Activated CD8-positive, alpha-beta T cell treated with anti-CD3 and anti-CD28 coated beads for 36 hours (primary cell): Measurements from ENCODE around the gene NAALADL2. TPM values are rescaled to one million over a fixed set of nuclear protein-coding genes. Genes with fewer than 3 reads are reported as not detected.

ENCODE experiments used
- ATAC-seq: fragments of 200-7000 bp; cut with Tn5 transposase; one replicate; pipeline ENCODE4 v1.10.0; 2021; ENCODE audit warnings: mild to moderate bottlenecking, moderate library complexity
- CTCF ChIA-PET: fragments of 350-600 bp; sonication (Branson Sonifier 250); formaldehyde crosslinking; loops from one replicate; lab custom pipeline; 2021; ENCODE audit warnings: antibody characterized with exemption; lab: Charles Lee
- POLR2A ChIA-PET: fragments of 350-600 bp; sonication (Branson Sonifier 250); formaldehyde crosslinking; loops from one replicate; lab custom pipeline; 2021; ENCODE audit warnings: antibody characterized with exemption; lab: Charles Lee
- DNase-seq: peaks from one replicate; pipeline ENCODE4 v3.0.0-alpha.2; 2020
- H3K27ac Mint-ChIP-seq: one replicate; pipeline ENCODE4 v1.8.0; 2021; ENCODE audit warnings: mild to moderate bottlenecking, mixed read lengths
- H3K27me3 Mint-ChIP-seq: one replicate; pipeline ENCODE4 v1.8.0; 2021; ENCODE audit warnings: mixed read lengths
- H3K36me3 Mint-ChIP-seq: one replicate; pipeline ENCODE4 v1.8.0; 2021; ENCODE audit warnings: low read depth, mixed read lengths
- H3K4me1 Mint-ChIP-seq: one replicate; pipeline ENCODE4 v1.8.0; 2021; ENCODE audit warnings: low read depth, mixed read lengths
- H3K4me3 Mint-ChIP-seq: one replicate; pipeline ENCODE4 v1.8.0; 2021; ENCODE audit warnings: mild to moderate bottlenecking, moderate library complexity, mixed read lengths
- H3K9me3 Mint-ChIP-seq: one replicate; pipeline ENCODE4 v1.8.0; 2021; ENCODE audit warnings: mixed read lengths
- intact Hi-C: fragments of 100-400 bp; cut with micrococcal nuclease; formaldehyde crosslinking; loops from one replicate; pipeline ENCODE4 v1.10.0; 2022
- total RNA-seq, 2 experiments: library from RNA; stranded (reverse); gene quantifications; one replicate each; pipeline ENCODE4 v1.2.3, GENCODE V29; 2021
- TF ChIP-seq, protein P1 (sequence below): fragments of 200-600 bp; IDR thresholded peaks from one replicate; pipeline ENCODE4 v1.8.0; 2022; ENCODE audit warnings: antibody characterized with exemption, mild to moderate bottlenecking

NAALADL2 gene
- total RNA-seq, 2 experiments from 2014 or later: 0.60 TPM; not detected in 1

- Mint-ChIP-seq H3K27me3 (no peaks in the 10 kb centered on the region), H3K36me3 (no peaks in the 10 kb centered on the region), H3K9me3 (peaks cover 1% of the 10 kb centered on the region), H3K4me3 (no peak overlapping the region), H3K4me1 (no peaks in the 10 kb centered on the region), H3K27ac (no peak overlapping the region)
- ATAC-seq (no peak), DNase-seq (no peak)
- CTCF ChIA-PET: no interaction called here
- intact Hi-C loops: no loop called here
- POLR2A ChIA-PET: no interaction called here
- TF ChIP-seq, protein P1, sequence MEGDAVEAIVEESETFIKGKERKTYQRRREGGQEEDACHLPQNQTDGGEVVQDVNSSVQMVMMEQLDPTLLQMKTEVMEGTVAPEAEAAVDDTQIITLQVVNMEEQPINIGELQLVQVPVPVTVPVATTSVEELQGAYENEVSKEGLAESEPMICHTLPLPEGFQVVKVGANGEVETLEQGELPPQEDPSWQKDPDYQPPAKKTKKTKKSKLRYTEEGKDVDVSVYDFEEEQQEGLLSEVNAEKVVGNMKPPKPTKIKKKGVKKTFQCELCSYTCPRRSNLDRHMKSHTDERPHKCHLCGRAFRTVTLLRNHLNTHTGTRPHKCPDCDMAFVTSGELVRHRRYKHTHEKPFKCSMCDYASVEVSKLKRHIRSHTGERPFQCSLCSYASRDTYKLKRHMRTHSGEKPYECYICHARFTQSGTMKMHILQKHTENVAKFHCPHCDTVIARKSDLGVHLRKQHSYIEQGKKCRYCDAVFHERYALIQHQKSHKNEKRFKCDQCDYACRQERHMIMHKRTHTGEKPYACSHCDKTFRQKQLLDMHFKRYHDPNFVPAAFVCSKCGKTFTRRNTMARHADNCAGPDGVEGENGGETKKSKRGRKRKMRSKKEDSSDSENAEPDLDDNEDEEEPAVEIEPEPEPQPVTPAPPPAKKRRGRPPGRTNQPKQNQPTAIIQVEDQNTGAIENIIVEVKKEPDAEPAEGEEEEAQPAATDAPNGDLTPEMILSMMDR: no peak
These were observed 687.0 kb downstream of the NAALADL2 start for GRCh38 chr3:175546115-175546514.

DNA sequence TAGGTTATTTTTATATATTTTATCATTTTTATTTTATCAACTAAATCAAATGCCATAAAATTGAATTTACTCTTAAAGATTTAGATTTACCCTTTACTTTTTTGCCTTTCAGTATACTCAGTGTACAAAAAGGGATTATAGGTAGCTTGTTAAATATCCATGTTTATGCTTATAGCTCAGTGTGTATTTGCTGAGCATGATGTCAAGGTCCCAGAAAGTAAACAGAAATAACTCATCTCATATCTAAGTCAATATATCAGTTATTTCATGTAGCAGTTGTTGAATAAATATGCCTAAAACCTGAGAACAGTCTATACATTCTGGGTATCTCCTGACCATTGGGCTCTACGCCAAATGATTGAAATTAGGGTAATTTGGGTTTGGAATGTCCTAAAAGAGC is 693.8 kb downstream of the NAALADL2 start:
- POLR2A ChIA-PET: no interaction called here
- Mint-ChIP-seq H3K36me3 (no peaks in the 10 kb centered on the region), H3K9me3 (peaks cover 5% of the 10 kb centered on the region), H3K4me3 (no peak overlapping the region), H3K27me3 (no peaks in the 10 kb centered on the region), H3K27ac (no peak overlapping the region), H3K4me1 (no peaks in the 10 kb centered on the region)
- intact Hi-C loops: no loop called here
- TF ChIP-seq, protein P1: no peak
- CTCF ChIA-PET: no interaction called here
- ATAC-seq: no peak
- no peak for DNase-seq

- Mint-ChIP-seq H3K4me1 (no peaks in the 10 kb centered on the region), H3K27me3 (no peaks in the 10 kb centered on the region), H3K4me3 (no peak overlapping the region), H3K36me3 (no peaks in the 10 kb centered on the region), H3K9me3 (peaks cover 10% of the 10 kb centered on the region), H3K27ac (no peak overlapping the region)
- POLR2A ChIA-PET: no interaction called here
- TF ChIP-seq, protein P1: no peak
- intact Hi-C loops: no loop called here
- CTCF ChIA-PET: no interaction called here
- DNase-seq (no peak), ATAC-seq (no peak)
These were observed 695.7 kb downstream of the NAALADL2 start for GRCh38 chr3:175554801-175555200.

DNA sequence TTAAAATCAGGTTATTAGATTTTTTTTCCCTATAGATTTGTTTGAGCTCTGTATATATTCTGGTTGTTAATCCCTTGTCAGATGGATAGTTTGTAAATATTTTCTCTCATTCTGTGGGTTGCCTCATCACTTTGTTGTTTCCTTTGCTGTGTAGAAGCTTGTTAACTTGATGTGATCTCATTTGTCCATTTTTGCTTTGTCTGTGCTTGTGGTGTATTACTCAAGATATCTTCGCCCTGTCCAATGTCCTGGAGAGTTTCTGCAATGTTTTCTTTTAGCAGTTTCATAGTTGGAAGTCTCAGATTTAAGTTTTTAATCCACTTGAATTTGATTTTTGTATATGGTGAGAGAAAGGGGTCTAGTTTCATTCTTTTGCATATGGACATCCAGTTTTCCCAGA is 699.1 kb downstream of the NAALADL2 start:
- Mint-ChIP-seq H3K4me3 (no peak overlapping the region), H3K4me1 (no peaks in the 10 kb centered on the region), H3K27me3 (no peaks in the 10 kb centered on the region), H3K36me3 (no peaks in the 10 kb centered on the region), H3K9me3 (peaks cover 10% of the 10 kb centered on the region), H3K27ac (no peak overlapping the region)
- ChIA-PET CTCF (no interaction called here), POLR2A (no interaction called here)
- TF ChIP-seq, protein P1: no peak
- no peak for DNase-seq
- intact Hi-C loops: no loop called here
- ATAC-seq: no peak

GRCh38 chr3:175564363-175564762 is 705.2 kb downstream of the NAALADL2 start:
- TF ChIP-seq, protein P1: no peak
- intact Hi-C loops: no loop called here
- CTCF ChIA-PET: no interaction called here
- H3K9me3 Mint-ChIP-seq: peaks cover 3% of the 10 kb centered on the region
- H3K27ac Mint-ChIP-seq: no peak overlapping the region
- no peaks in the 10 kb centered on the region for H3K4me1 Mint-ChIP-seq
- H3K36me3 Mint-ChIP-seq: no peaks in the 10 kb centered on the region
- no peak for ATAC-seq
- POLR2A ChIA-PET: no interaction called here
- H3K27me3 Mint-ChIP-seq: no peaks in the 10 kb centered on the region
- DNase-seq: no peak
- H3K4me3 Mint-ChIP-seq: no peak overlapping the region
